IMR-90 (cell line): Measurements from ENCODE around the gene DSCAML1. TPM values are rescaled to one million over a fixed set of nuclear protein-coding genes. Genes with fewer than 3 reads are reported as not detected.

Source experiments
- ATAC-seq: fragments of 200-7000 bp; cut with Tn5 transposase; 2 replicates; pipeline ENCODE4 v1.9.1; 2020; ENCODE audit warnings: low read depth, mild to moderate bottlenecking, moderate library complexity
- BruUV-seq: library from RNA; stranded (reverse); fragments of 400-500 nt; replicated peaks from 2 replicates; lab custom pipeline; 2021; lab: Mats Ljungman, UMichigan
- CTCF ChIA-PET: fragments of 300-600 bp; formaldehyde crosslinking; extraction: SDS; loops from one replicate; lab custom pipeline; 2021; ENCODE audit warnings: antibody characterized with exemption; lab: Yijun Ruan, JAX
- POLR2A ChIA-PET: fragments of 300-600 bp; sonication (Branson Sonifier 250); formaldehyde crosslinking; loops from one replicate; lab custom pipeline; 2022; ENCODE audit warnings: antibody characterized with exemption; ENCODE audit not compliant: unreplicated experiment; lab: Charles Lee
- DNase-seq: peaks from one replicate; pipeline ENCODE4 v3.0.0; 2013
- H2AFZ ChIP-seq: replicated peaks from 2 replicates; pipeline ENCODE3; 2013; ENCODE audit warnings: low read length, mild to moderate bottlenecking; ENCODE audit not compliant: poor library complexity
- H2AK5ac ChIP-seq: 2 replicates; pipeline ENCODE4 v1.6.1; 2013; ENCODE audit warnings: low read depth, low read length, inconsistent platforms
- H2AK9ac ChIP-seq: replicated peaks from 2 replicates; pipeline ENCODE3; 2013; ENCODE audit warnings: mild to moderate bottlenecking, low read depth, low read length, moderate library complexity; ENCODE audit not compliant: poor library complexity
- H2BK120ac ChIP-seq: 2 replicates; pipeline ENCODE4 v1.6.1; 2013; ENCODE audit warnings: low read depth, low read length, inconsistent platforms
- H2BK15ac ChIP-seq: 3 replicates; pipeline ENCODE4 v1.6.1; 2013; ENCODE audit warnings: low read depth, low read length, inconsistent platforms
- H2BK20ac ChIP-seq: 2 replicates; pipeline ENCODE4 v1.6.1; 2013; ENCODE audit warnings: low read depth, mild to moderate bottlenecking, inconsistent platforms, low read length, moderate library complexity
- H2BK5ac ChIP-seq: 2 replicates; pipeline ENCODE4 v1.6.1; 2013; ENCODE audit warnings: mild to moderate bottlenecking, low read depth, low read length, inconsistent platforms; ENCODE audit not compliant: poor library complexity, severe bottlenecking
- H3K14ac ChIP-seq: replicated peaks from 2 replicates; pipeline ENCODE4 v1.6.1; 2013; ENCODE audit warnings: low read depth, low read length, inconsistent platforms
- H3K18ac ChIP-seq: 2 replicates; pipeline ENCODE4 v1.6.1; 2013; ENCODE audit warnings: low read depth, low read length, control low read depth
- H3K23ac ChIP-seq: 2 replicates; pipeline ENCODE4 v1.6.1; 2013; ENCODE audit warnings: low read depth, low read length, inconsistent platforms
- H3K27ac ChIP-seq: 2 replicates; pipeline ENCODE4 v1.5.1; 2013; ENCODE audit warnings: mild to moderate bottlenecking, control low read depth, low read length; ENCODE audit not compliant: insufficient read depth
- H3K27me3 ChIP-seq: 2 replicates; pipeline ENCODE4 v1.6.1; 2013; ENCODE audit warnings: low read length; ENCODE audit not compliant: control insufficient read depth, insufficient read depth
- H3K36me3 ChIP-seq: 2 replicates; pipeline ENCODE4 v1.6.1; 2013; ENCODE audit warnings: low read length, mixed read lengths; ENCODE audit not compliant: control insufficient read depth, insufficient read depth
- H3K4ac ChIP-seq: 2 replicates; pipeline ENCODE4 v1.6.1; 2013; ENCODE audit warnings: low read depth, low read length, inconsistent platforms
- H3K4me1 ChIP-seq: 2 replicates; pipeline ENCODE4 v1.6.1; 2013; ENCODE audit warnings: low read length, mixed read lengths; ENCODE audit not compliant: control insufficient read depth, insufficient read depth
- H3K4me2 ChIP-seq: 2 replicates; pipeline ENCODE4 v1.6.1; 2013; ENCODE audit warnings: low read depth, mild to moderate bottlenecking, control low read depth, low read length, moderate library complexity
- H3K4me3 ChIP-seq: 2 replicates; pipeline ENCODE4 v1.5.1; 2013; ENCODE audit warnings: low read depth, mild to moderate bottlenecking, control low read depth, low read length, moderate library complexity; ENCODE audit not compliant: insufficient read depth
- H3K56ac ChIP-seq: 2 replicates; pipeline ENCODE4 v1.6.1; 2013; ENCODE audit warnings: low read length, inconsistent platforms; ENCODE audit not compliant: insufficient read depth; ENCODE audit errors: extremely low read depth
- H3K79me1 ChIP-seq, 2 experiments: 2 replicates each; pipeline ENCODE4 v1.6.1; 2013; ENCODE audit warnings: low read length in 2 of 2, inconsistent platforms in 1 of 2, low read depth in 1 of 2
- H3K9ac ChIP-seq: 2 replicates; pipeline ENCODE4 v1.6.1; 2013; ENCODE audit warnings: low read depth, low read length, control low read depth
- H3K9me1 ChIP-seq: 2 replicates; pipeline ENCODE4 v1.6.1; 2013; ENCODE audit warnings: low read length, inconsistent platforms; ENCODE audit not compliant: insufficient read depth
- H3K9me3 ChIP-seq: 2 replicates; pipeline ENCODE4 v1.6.1; 2013; ENCODE audit warnings: low read length; ENCODE audit not compliant: control insufficient read depth, insufficient read depth
- H4K20me1 ChIP-seq: 2 replicates; pipeline ENCODE4 v1.6.1; 2013; ENCODE audit warnings: low read length, inconsistent platforms; ENCODE audit not compliant: insufficient read depth
- H4K5ac ChIP-seq: 2 replicates; pipeline ENCODE4 v1.6.1; 2013; ENCODE audit warnings: mild to moderate bottlenecking, low read depth, low read length, control low read depth
- H4K8ac ChIP-seq, 2 experiments: 2 replicates each; pipeline ENCODE4 v1.6.1; 2013; ENCODE audit warnings: low read depth in 2 of 2, low read length in 2 of 2, control low read depth in 1 of 2, inconsistent platforms in 1 of 2
- H4K91ac ChIP-seq: 2 replicates; pipeline ENCODE4 v1.6.1; 2013; ENCODE audit warnings: low read depth, low read length, inconsistent platforms; ENCODE audit not compliant: insufficient read depth
- FOS ChIP-seq: fragments of 150-350 bp; IDR thresholded peaks from 2 replicates; pipeline ENCODE4 v1.6.1; 2016; ENCODE audit warnings: low read depth, low read length
- MAFK ChIP-seq: IDR thresholded peaks from 2 replicates; pipeline ENCODE4 v1.6.1; 2012; ENCODE audit warnings: low read depth, low read length, improper control_type of control experiment
- MXI1 ChIP-seq: IDR thresholded peaks from 2 replicates; pipeline ENCODE4 v1.6.1; 2012; ENCODE audit warnings: low read depth, mild to moderate bottlenecking, low read length, moderate library complexity, borderline replicate concordance
- RAD21 ChIP-seq: IDR thresholded peaks from 2 replicates; pipeline ENCODE4 v1.6.1; 2012; ENCODE audit warnings: low read length, improper control_type of control experiment
- RFX5 ChIP-seq: IDR thresholded peaks from 2 replicates; pipeline ENCODE4 v1.8.0; 2012; ENCODE audit warnings: low read depth, mild to moderate bottlenecking, low read length, moderate library complexity
- WGBS, 2 experiments: methylation state at CpG; one replicate each; pipeline versions ENCODE4 v1.1.5 to v1.1.7; 2013; ENCODE audit warnings: missing lambda C conversion rate in 2 of 2; ENCODE audit not compliant: insufficient read length in 1 of 2; ENCODE audit errors: extremely low coverage in 2 of 2; 5-methylcytosine and 5-hydroxymethylcytosine counted together
- dilution Hi-C: fragments of 300-500 bp; cut with HindIII; formaldehyde crosslinking; loops from one replicate; pipeline ENCODE4 v1.14.3; 2018; ENCODE audit warnings: low sequenced_read_pairs; ENCODE audit not compliant: unreplicated experiment
- in situ Hi-C: fragments of 300-500 bp; cut with MboI; formaldehyde crosslinking; loops from 3 replicates; pipeline ENCODE4 v1.14.3; 2019; ENCODE audit warnings: low sequenced_read_pairs, inconsistent platforms, mixed read lengths
- intact Hi-C: fragments of 100-400 bp; cut with micrococcal nuclease; formaldehyde crosslinking; loops from 2 replicates; pipeline ENCODE4 v1.10.0; 2022
- polyA plus RNA-seq, 3 experiments: library from polyadenylated mRNA; depleted of rRNA; stranded (reverse); fragments of >200 nt; gene quantifications; 2 replicates each; pipeline ENCODE4 v1.2.3, GENCODE V29; 2012; ENCODE audit warnings: low replicate concordance in 1 of 3
- total RNA-seq: library from RNA; depleted of rRNA; stranded (reverse); fragments of >200 nt; gene quantifications from 2 replicates; pipeline ENCODE4 v1.2.3, GENCODE V29; 2012

DSCAML1 gene
- total and polyA plus RNA-seq, 2 of the 4 experiments (the other 2 are of a cell fraction) = not detected

DNA sequence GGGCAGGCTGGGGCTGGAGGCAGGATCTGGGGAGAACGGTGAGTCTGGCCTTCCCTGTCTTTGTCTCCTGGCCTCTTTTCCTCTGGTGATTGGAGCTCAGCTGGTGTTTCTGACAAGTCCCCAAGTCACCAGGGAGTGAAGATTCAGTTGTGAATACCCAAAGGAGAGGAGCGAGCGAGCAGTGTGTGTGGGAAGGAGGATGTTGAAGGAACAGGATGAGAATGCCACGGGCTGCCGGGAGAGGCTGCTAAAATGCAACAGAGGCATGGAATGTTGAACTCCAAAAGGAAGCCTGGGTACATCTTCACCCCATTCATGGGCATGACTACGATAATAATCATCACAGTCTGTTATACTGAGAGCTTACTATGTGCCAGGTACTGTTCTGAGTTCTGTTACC, 306.1 kb downstream of the DSCAML1 start:
- H2AFZ ChIP-seq = no peak overlapping the region
- H2BK5ac ChIP-seq = no peak overlapping the region
- ATAC-seq (no peak), DNase-seq (no peak)
- no peak overlapping the region for H3K23ac ChIP-seq
- H4K20me1 ChIP-seq = no peaks in the 10 kb centered on the region
- TF ChIP-seq RFX5 (no peak), FOS (no peak), RAD21 (no peak), MXI1 (no peak), MAFK (no peak)
- ChIA-PET CTCF (no interaction called here), POLR2A (no interaction called here)
- H3K9me1 ChIP-seq = no peaks in the 10 kb centered on the region
- H3K4me1 ChIP-seq = no peaks in the 10 kb centered on the region
- H2AK5ac ChIP-seq = no peak overlapping the region
- intact Hi-C loops = no loop called here
- dilution Hi-C loops = no loop called here
- in situ Hi-C loops = no loop called here
- H2BK20ac ChIP-seq = no peak overlapping the region
- no peak overlapping the region for H3K9ac ChIP-seq
- no peak overlapping the region for H4K91ac ChIP-seq
- no peak overlapping the region for H2AK9ac ChIP-seq
- H4K5ac ChIP-seq = no peak overlapping the region
- WGBS, 2 experiments = no CpG with 5 or more reads among the region's 6 CpGs
- H3K27ac ChIP-seq = no peak overlapping the region
- H3K4ac ChIP-seq = no peak overlapping the region
- H2BK15ac ChIP-seq = no peak overlapping the region
- H3K4me2 ChIP-seq = no peak overlapping the region
- H3K56ac ChIP-seq = no peak overlapping the region
- BruUV-seq = no TSS peak
- H3K18ac ChIP-seq = no peak overlapping the region
- H3K4me3 ChIP-seq = no peak overlapping the region
- H2BK120ac ChIP-seq = no peak overlapping the region
- H3K9me3 ChIP-seq = no peaks in the 10 kb centered on the region
- H3K14ac ChIP-seq = no peak overlapping the region
- no peaks in the 10 kb centered on the region for H3K36me3 ChIP-seq
- no peaks in the 10 kb centered on the region for H3K79me1 ChIP-seq
- peaks cover 42% of the 10 kb centered on the region for H3K27me3 ChIP-seq
- H4K8ac ChIP-seq = no peak overlapping the region
